Effector memory CD4-positive, alpha-beta T cell (primary cell): ENCODE results near the gene C2orf15.
A peak's percentile ranks its signal among the peaks of the same experiment; 100 is the strongest.

ENCODE experiments used
- DNase-seq, 3 donors: peaks; one replicate each; pipeline ENCODE4 v3.0.0-alpha.2; 2020
- H3K27ac ChIP-seq: 2 replicates; pipeline ENCODE4 v1.7.0; 2013; ENCODE audit warnings: mild to moderate bottlenecking, low read length, moderate library complexity; ENCODE audit not compliant: insufficient read depth, poor library complexity, severe bottlenecking
- H3K27me3 ChIP-seq: replicated peaks from 2 replicates; pipeline ENCODE4 v1.7.0; 2013; ENCODE audit warnings: mild to moderate bottlenecking, low read length; ENCODE audit not compliant: insufficient read depth, control insufficient read depth, poor library complexity, severe bottlenecking
- H3K36me3 ChIP-seq: 2 replicates; pipeline ENCODE4 v1.7.0; 2013; ENCODE audit warnings: mild to moderate bottlenecking, low read length, moderate library complexity; ENCODE audit not compliant: control insufficient read depth, insufficient read depth
- H3K4me1 ChIP-seq: 2 replicates; pipeline ENCODE4 v1.7.0; 2013; ENCODE audit warnings: low read length, mild to moderate bottlenecking; ENCODE audit not compliant: control insufficient read depth, insufficient read depth, poor library complexity, severe bottlenecking
- H3K4me3 ChIP-seq: 2 replicates; pipeline ENCODE4 v1.7.0; 2013; ENCODE audit warnings: low read length, low read depth, mild to moderate bottlenecking; ENCODE audit not compliant: insufficient read depth, poor library complexity, severe bottlenecking
- H3K9me3 ChIP-seq: 2 replicates; pipeline ENCODE4 v1.7.0; 2013; ENCODE audit warnings: mild to moderate bottlenecking, low read length, moderate library complexity; ENCODE audit not compliant: control insufficient read depth

The C2orf15 gene

DNA sequence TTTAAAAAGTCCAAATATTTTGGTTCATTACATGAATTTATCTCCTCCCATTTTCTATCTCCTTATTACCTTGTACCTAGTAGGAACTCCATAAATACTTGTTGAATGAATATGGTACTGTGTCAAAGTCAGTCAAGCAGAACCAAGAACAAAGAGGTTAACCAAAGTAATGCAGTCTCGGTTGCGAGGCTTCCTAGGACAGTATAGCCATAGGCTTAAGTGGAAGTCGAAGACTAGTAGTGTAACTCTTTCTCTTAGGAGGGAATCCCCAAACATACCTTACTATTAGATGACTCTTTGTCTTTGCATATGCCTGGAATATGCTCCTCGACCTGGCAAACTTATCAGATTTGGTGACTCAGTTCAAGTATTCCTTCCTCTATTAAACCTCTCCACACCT lies 18.1 kb downstream of the C2orf15 start:
- Histone ChIP-seq H3K27me3 (no peaks in the 10 kb centered on the region), H3K4me3 (no peak overlapping the region), H3K9me3 (no peaks in the 10 kb centered on the region), H3K4me1 (peaks cover 3% of the 10 kb centered on the region), H3K27ac (no peak overlapping the region), H3K36me3 (peaks cover 10% of the 10 kb centered on the region)
- DNase-seq, result no peak

- no peak overlapping the region for H3K27ac ChIP-seq
- H3K9me3 ChIP-seq, result no peaks in the 10 kb centered on the region
- H3K27me3 ChIP-seq, result no peaks in the 10 kb centered on the region
- no peak overlapping the region for H3K4me3 ChIP-seq
- no peaks in the 10 kb centered on the region for H3K4me1 ChIP-seq
- peaks cover 41% of the 10 kb centered on the region for H3K36me3 ChIP-seq
- no peak for DNase-seq
Measured at GRCh38 chr2:99166218-99166617, 24.7 kb downstream of the C2orf15 start.

GRCh38 chr2:99169534-99169933 lies 28.0 kb downstream of the C2orf15 start:
- H3K36me3 ChIP-seq, result peaks cover 49% of the 10 kb centered on the region
- H3K27ac ChIP-seq, result peak overlapping the region; percentile 9
- H3K27me3 ChIP-seq, result no peaks in the 10 kb centered on the region
- no peak for DNase-seq
- no peak overlapping the region for H3K4me3 ChIP-seq
- H3K9me3 ChIP-seq, result no peaks in the 10 kb centered on the region
- no peaks in the 10 kb centered on the region for H3K4me1 ChIP-seq

- Histone ChIP-seq H3K36me3 (peaks cover 49% of the 10 kb centered on the region), H3K9me3 (no peaks in the 10 kb centered on the region), H3K27ac (no peak overlapping the region), H3K27me3 (no peaks in the 10 kb centered on the region), H3K4me1 (no peaks in the 10 kb centered on the region), H3K4me3 (no peak overlapping the region)
- DNase-seq, result no peak
Measured at GRCh38 chr2:99171377-99172140, 30.1 kb downstream of the C2orf15 start.

- Histone ChIP-seq H3K9me3 (no peaks in the 10 kb centered on the region), H3K4me1 (peaks cover 21% of the 10 kb centered on the region), H3K4me3 (peak within 1 kb of the TSS; percentile 86), H3K27me3 (no peaks in the 10 kb centered on the region), H3K36me3 (no peaks in the 10 kb centered on the region), H3K27ac (peak within 1 kb of the TSS; percentile 89)
- DNase-seq, result peak; percentile 83 to 89 (median 87)
Measured at GRCh38 chr2:99180755-99181623, 39.5 kb downstream of the C2orf15 start, which contains the start of the genes MITD1 and MRPL30. Gene MITD1 (minus strand): TSS chr2:99181058. CDS start chr2:99180981, 77 bp downstream. Gene MRPL30 (plus strand): TSS chr2:99181184. CDS start chr2:99186204, 5,020 bp downstream.

GRCh38 chr2:99181624-99182000 lies 40.1 kb downstream of the C2orf15 start:
- Histone ChIP-seq H3K9me3 (no peaks in the 10 kb centered on the region), H3K27ac (peak overlapping the region; percentile 89), H3K36me3 (peaks cover 2% of the 10 kb centered on the region), H3K4me3 (peak overlapping the region; percentile 86), H3K27me3 (no peaks in the 10 kb centered on the region), H3K4me1 (peaks cover 21% of the 10 kb centered on the region)
- no peak for DNase-seq

GRCh38 chr2:99183025-99183424 lies 41.5 kb downstream of the C2orf15 start:
- Histone ChIP-seq H3K36me3 (peaks cover 8% of the 10 kb centered on the region), H3K4me1 (peaks cover 21% of the 10 kb centered on the region), H3K27me3 (no peaks in the 10 kb centered on the region), H3K27ac (no peak overlapping the region), H3K9me3 (no peaks in the 10 kb centered on the region), H3K4me3 (no peak overlapping the region)
- no peak for DNase-seq

- Histone ChIP-seq H3K36me3 (peaks cover 18% of the 10 kb centered on the region), H3K4me1 (peaks cover 17% of the 10 kb centered on the region), H3K27me3 (no peaks in the 10 kb centered on the region), H3K9me3 (no peaks in the 10 kb centered on the region), H3K4me3 (no peak overlapping the region), H3K27ac (no peak overlapping the region)
- DNase-seq, result no peak
Measured at GRCh38 chr2:99184811-99185210, 43.3 kb downstream of the C2orf15 start.

- no peaks in the 10 kb centered on the region for H3K9me3 ChIP-seq
- no peak for DNase-seq
- no peak overlapping the region for H3K27ac ChIP-seq
- H3K36me3 ChIP-seq, result peaks cover 25% of the 10 kb centered on the region
- H3K27me3 ChIP-seq, result no peaks in the 10 kb centered on the region
- no peak overlapping the region for H3K4me3 ChIP-seq
- peaks cover under 1% of the 10 kb centered on the region for H3K4me1 ChIP-seq
Measured at GRCh38 chr2:99187011-99187410, 45.5 kb downstream of the C2orf15 start.

GRCh38 chr2:99188357-99188756 lies 46.9 kb downstream of the C2orf15 start:
- DNase-seq, result no peak
- Histone ChIP-seq H3K4me3 (no peak overlapping the region), H3K4me1 (no peaks in the 10 kb centered on the region), H3K36me3 (peaks cover 25% of the 10 kb centered on the region), H3K9me3 (no peaks in the 10 kb centered on the region), H3K27ac (no peak overlapping the region), H3K27me3 (no peaks in the 10 kb centered on the region)
